IMR-90 (cell line): ENCODE data around the gene ZDHHC17. TPM values are rescaled to one million over a fixed set of nuclear protein-coding genes. Genes with fewer than 3 reads are reported as not detected.

Source experiments
- polyA plus RNA-seq, 3 experiments: library from polyadenylated mRNA; depleted of rRNA; stranded (reverse); fragments of >200 nt; gene quantifications; 2 replicates each; pipeline ENCODE4 v1.2.3, GENCODE V29; 2012; ENCODE audit warnings: low replicate concordance in 1 of 3
- total RNA-seq: library from RNA; depleted of rRNA; stranded (reverse); fragments of >200 nt; gene quantifications from 2 replicates; pipeline ENCODE4 v1.2.3, GENCODE V29; 2012; rRNA removed

ZDHHC17 gene
- total and polyA plus RNA-seq, 2 of the 4 experiments (the other 2 are of a cell fraction): 23.3 to 125 TPM

Other genes with a start within 250 kb of the ZDHHC17 start
- 24.2 and 48.0 TPM in 2 replicates for gene OSBPL8, start 204.3 kb upstream of the ZDHHC17 start, total RNA-seq
- gene OSBPL8, start 204.3 kb upstream of the ZDHHC17 start, polyA plus RNA-seq (2012; rRNA removed): 16.3 and 17.8 TPM in 2 replicates
- 156 and 157 TPM in 2 replicates for gene CSRP2, start 114.9 kb downstream of the ZDHHC17 start, total RNA-seq
- gene CSRP2, start 114.9 kb downstream of the ZDHHC17 start, polyA plus RNA-seq (2012; rRNA removed): 160 and 179 TPM in 2 replicates